ENCODE data around the gene NAT9. TPM values are rescaled to one million over a fixed set of nuclear protein-coding genes. Genes with fewer than 3 reads are reported as not detected.

NAT9 gene
- total RNA-seq, 1 experiment from 2014 or later = 50.4 TPM

DNA sequence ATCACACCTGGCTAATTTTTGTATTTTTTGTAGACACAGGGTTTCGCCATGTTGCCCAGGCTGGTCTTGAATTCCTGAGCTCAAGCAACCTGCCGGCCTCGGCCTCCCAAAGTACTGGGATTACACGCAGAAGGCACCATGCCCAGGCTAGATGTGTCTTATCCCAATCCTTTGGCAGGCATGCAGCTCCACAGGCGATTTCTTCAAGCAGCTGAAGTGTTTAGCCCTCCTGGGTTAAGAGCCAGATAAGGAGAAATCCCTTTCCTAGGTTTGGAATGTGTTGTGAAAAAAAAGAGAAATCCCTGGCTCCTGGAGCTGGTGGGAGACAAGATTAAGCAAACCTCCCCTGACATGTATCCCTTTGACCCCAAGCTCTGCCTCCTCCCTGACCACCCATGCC is 29.8 kb downstream of the NAT9 start:
- DNase-seq (ENCODE audit: low spot score) = no peak

DNA sequence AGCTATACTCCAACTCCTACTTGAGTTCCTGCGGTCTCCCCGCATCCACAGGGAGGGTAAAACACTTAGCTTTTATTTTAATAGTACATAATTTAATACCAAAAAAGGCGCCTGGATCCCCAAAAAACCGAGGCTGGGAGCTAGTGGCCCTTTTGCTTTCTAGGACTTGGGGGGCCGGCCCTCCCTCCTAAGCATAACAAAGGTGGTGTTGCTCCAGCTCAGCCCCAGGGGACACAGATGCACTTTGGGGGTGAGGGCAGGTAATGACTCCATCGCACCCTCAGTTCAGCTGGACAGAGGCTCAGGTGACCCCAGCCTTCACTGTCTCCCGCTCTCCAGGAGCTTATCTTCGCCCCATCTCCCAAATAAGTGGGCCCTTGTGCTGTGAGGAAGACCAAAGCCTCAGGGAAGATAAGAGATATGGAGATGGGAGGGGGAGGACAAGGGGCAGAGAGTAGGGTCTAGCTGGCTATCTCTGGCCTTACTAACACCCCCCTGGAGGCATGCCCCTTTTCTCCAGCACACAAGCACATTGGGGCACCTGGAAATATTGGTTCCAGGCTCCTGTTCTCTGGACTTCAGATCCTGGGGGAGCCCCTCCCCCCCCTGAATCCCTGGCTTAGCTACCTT is 30.5 kb downstream of the NAT9 start:
- no peak for DNase-seq (ENCODE audit: low spot score)

DNA sequence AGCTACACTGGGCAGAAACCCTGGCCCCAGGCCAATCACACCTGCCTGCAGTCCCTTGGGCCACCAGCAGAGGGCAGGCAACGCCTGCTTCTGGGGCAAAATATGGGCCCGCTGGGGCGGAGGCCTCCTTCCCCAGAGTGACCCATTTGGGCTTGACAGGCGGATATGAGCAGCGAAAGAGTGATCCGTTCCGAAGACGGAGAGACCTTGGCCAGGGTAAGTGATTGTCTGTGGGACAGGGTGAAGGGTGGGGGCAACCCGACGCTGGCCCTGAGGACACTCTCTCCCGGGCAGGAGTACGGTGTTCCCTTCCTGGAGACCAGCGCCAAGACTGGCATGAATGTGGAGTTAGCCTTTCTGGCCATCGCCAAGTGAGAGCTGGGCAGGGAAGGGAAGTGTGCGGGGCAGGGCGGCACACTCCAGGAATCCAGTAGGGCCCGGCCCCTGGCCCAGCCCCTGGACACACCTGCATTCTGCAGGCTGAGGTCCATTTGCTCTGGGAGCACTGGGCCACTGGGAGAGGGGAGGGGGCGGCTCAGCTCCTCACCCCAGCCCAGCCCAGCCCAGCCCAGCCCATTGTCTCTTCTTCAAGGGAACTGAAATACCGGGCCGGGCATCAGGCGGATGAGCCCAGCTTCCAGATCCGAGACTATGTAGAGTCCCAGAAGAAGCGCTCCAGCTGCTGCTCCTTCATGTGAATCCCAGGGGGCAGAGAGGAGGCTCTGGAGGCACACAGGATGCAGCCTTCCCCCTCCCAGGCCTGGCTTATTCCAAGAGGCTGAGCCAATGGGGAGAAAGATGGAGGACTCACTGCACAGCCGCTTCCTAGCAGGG is 31.2 kb downstream of the NAT9 start:
- peak; percentile 92 for DNase-seq (ENCODE audit: low spot score)

DNA sequence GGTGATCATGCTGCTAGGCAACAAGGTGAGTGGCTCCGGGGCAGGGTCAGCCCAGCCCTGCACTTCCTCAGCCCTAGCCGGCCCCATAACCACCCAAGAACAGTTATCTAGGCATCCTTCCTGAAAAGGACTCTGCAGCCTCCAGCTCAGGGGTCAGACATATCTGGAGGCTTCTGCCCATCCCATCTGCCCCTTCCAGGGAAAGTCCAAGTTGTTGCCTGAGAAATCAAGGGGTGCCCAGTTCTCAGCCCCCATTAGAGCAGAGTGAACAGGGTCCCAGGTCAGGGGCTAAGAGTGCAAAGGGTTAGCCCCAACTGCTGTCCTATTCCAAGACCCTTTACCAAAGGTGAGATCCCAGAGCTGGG is 31.8 kb downstream of the NAT9 start:
- no peak for DNase-seq (ENCODE audit: low spot score)

DNA sequence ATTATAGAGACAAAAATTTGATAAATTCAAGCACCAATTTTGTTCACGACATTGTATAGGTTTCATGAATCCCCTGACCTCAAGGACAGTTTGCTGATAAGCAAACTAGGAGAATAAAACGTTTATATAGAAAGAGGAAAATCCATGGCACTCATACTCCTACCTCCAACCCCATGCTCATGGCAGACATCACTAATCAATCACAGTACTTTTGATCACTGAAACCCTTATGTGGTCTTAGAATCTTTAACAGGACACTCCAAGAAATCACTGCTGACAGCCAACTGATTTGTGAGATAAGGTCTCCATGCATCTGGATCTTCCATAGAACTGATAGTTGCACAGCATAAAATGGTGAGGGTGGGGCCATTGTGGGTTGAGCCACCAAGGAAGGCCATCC is 32.4 kb downstream of the NAT9 start:
- no peak for DNase-seq (ENCODE audit: low spot score)

DNA sequence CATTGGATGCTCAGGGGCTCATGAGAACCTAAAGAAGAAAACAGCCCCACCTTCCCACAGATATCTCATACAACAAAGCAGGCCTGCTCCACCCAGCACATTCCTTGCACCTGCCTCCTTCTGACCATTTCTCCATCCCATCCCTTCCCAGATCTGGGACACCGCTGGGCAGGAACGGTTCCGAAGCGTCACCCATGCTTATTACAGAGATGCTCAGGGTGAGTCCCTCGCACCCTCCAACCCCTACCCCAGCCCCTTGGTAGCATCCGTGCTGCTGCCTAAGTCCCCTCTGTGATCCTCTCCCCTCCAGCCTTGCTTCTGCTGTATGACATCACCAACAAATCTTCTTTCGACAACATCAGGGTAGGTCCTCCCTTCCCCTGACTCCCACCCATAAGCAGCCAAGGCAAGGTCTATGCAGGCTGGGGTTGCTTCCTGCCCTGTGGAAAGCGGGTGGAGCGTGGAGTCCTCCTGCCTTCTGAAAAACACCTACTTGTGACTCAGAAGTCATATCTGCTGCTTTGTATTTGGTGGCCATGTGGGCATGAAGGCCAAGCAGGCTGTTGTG is 33.1 kb downstream of the NAT9 start:
- DNase-seq (ENCODE audit: low spot score) = no peak

DNA sequence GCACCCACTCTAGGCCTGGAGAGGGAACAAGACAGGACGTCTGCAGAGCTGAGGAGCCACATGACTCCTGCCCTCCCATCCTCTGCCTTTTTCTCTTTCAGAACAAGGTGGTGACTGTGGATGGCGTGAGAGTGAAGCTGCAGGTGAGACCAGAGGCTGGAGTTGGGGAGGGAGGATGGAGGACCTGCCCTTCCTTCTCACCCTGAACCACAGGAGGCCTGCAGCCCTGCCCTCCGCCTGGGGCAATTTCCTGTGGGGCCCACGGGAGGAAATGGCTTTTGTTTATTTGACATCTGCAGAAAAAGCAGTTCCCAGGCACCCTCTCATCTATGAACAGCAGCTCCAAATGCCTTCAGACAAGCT is 34.0 kb downstream of the NAT9 start:
- no peak for DNase-seq (ENCODE audit: low spot score)

DNA sequence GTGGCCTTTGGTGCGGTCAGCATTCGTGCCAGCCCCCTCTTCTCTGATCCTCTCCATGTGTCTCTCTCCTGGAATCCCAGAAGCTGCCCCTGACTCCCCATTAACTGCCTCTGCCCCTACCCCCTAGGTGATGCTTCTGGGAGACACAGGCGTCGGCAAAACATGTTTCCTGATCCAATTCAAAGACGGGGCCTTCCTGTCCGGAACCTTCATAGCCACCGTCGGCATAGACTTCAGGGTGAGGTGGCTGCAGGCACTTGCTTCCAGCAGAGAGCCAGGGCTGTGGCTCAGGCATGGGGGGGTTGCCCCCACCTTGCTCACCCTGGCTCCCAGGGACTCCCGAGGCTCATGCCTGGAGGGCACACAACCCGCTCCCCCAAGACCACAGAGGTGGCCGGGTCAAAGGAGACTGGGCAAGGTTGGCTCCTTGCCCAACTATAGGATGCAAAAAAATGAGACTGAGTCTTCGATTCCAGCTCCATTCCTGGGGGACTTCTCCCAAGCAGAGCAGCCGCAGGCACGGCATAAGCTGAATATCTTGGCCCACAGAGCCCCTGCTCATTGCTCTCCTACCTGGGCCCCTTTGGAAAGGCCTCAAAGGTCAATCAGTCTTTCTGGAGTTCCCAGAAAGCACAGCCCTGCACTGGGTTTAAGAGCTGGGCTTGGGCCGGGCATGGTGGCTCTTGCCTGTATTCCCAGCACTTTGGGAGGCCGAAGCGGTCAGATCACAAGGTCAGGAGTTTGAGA is 35.3 kb downstream of the NAT9 start:
- DNase-seq (ENCODE audit: low spot score) = no peak

DNA sequence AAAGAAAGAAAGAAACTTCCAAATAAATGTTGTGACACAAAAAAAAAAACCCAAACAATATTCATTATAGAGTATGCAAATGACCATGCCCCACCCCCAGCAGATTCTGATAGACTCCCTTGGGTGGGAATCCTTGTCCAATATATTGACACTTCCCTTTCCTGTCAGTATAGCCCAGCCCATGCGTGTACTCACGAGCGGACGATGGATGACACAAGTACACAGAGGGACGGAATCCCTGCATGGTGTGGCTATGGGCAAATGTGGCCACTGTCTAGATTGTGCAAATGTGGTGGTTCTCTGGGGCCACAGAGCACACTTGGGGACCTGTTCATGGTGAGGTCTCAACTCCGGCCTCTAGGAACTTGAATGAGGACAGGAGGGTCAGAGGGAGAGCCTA is 36.0 kb downstream of the NAT9 start:
- DNase-seq (ENCODE audit: low spot score) = no peak

DNA sequence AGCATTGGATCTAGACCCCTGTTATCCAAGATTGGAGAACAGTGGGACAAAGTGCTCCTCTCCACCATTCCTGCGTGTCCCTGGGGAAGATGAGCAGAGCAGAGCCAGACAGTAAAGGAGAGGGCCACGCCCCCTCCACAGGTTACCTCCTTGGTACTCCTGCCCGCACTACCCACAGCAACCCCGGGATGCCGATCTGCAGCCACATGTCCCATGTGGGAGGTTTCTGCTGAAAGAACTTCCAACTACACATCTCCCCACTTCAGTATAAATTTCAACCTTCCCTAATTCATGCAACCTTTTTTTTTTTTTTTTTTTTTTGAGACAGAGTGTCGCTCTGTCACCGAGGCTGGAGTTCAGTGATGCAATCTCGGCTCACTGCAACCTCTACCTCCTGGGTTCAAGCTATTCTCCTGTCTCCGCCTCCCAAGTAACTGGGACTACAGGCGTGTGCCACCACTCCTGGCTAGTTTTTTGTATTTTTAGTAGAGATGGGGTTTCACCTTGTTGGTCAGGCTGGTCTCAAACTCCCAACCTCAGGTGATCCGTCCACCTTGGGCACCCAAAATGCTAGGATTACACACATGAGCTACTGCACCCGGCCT is 36.8 kb downstream of the NAT9 start:
- DNase-seq (ENCODE audit: low spot score) = no peak

DNA sequence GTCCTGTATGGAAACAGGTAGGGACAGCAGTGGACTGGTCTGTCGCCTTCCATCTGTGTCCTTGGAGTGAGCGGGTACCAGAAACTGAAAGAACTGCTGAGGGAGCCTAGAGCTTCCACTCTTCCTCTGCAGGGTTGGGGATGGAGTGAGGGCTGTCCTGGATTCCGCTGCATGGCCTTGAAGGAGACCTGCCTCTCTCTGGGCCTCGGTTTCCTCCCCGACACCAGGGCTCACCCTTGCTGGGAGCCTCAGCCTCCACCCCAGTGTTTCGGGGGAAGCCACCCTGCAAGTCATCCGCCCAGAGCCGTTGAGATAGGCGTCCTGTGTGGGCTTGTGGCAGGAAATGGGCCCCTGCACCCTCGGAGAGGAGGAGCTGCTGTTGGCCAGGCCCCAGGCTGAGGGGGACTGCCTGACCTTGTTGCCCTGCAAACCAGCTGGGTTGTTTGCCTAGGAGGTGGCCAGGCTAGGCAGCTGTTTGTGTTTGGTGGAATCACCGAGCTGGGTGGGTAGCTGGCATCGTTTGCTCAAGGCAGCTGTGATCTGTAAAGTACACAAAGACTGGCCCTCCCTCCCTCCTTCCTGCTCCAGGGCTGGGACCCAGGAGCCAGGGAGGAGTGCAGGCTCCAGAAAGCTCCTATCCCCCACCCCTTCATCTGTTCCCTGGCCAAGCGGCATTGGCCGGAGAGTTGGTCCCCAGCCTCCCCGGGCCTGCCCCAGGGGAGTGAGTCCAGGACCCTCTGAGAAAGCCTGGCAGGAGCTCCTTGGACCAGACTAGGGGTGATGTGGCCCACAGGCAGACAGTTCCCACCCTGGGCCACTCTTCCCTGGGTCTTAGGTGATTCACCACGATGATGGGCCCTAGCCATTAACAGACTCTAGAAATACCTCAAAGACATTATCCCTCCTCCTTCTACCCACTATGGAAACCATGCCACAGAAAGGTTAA is 37.8 kb downstream of the NAT9 start:
- peak; percentile 63 for DNase-seq (ENCODE audit: low spot score)

DNA sequence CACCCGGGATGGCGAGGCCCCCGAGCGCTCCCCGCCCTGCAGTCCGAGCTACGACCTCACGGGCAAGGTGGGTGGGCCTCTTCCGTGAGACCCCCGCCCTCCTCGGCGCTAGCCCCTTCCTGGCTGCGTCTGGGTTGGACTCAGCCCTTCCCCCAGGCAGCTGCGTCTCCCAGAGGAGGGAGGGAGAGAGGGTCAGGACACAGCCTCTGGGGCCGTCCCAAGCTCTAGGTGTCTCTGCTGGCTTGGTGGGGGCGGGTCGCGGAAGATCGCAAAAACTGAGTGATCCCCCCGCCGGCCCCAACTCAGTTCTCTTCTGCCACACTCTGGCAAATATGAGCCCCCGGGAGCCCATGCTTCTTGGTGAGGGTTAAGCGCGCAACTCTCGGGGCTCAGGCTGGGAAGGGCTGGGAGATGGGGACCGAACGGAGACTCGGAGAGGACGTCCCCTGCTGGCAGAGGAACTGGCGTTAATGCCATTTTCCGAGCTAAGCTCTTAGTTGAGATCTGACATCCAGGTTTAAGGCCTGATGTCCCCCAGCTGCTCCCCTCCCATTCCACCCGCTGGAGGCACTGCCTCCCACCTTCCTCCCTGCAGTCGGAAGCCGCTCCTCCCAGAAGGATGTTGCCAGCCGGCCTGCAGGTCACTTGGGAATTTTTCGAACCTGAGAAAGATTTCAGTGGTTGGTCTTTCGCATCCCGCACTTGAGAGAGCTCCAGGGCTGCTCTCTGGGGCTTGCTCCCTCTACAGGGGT is 38.7 kb downstream of the NAT9 start:
- peak; percentile 43 for DNase-seq (ENCODE audit: low spot score)

DNA sequence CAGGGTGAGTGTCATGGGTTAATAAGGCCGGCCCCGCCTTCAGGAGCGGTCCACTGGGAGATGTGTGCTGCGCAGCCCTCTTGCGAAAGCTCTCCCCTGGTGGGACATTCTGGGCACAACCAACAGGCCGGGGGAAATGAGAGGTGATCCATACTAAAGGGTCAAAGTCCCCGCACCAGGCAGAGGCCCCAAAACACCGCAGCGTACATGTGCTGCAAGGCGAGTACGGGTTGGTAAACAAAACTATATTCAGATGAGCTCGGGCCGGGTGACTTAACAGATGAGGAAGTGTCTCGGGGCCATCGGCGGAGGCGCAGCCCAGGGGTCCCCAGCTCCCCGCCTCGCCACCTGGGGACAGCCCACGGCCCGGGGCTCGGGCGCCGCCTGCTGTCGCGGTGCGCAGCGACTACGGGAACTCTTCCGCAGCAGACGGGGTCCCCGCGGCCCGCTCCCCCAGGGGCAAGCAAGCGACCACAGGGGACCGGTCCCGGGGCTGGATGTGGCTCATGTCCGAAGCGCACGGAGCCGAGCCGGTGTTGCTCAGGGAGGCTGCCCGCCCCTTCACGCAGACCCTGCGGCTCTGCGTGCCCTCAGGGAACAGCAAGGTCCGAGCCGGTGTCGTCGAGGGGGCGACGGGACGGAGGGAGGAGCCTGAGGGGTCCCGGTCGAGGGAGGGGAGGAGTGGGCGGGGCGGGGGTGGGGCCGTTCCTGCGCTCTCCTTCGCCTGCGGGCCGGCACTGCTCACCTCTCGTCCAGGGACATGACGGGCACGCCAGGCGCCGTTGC is 39.4 kb downstream of the NAT9 start, which contains the start of gene RAB37:
RAB37 (plus strand) TSS at position 744 of the 786 bp plus-strand sequence; CDS start at position 761, 17 bp downstream.
- peak; percentile 50 for DNase-seq (ENCODE audit: low spot score)

DNA sequence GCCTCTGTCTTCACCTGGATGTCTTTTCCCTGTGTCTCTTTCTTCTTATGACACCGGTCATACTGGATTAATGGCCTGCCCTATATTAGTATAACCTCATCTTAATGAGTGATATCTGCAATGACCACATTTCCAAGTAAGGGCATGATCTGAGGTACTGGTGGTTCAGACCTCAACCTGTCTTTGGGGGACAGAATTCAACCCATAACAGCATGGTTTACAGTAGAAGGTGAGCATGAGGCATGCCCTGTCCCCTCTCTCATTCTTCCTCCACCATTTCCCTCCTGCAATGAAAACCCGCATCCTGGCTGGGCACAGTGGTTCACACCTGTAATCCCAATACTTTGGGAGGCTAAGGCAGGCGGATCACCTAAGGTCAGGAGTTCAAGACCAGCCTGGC is 41.9 kb downstream of the NAT9 start:
- DNase-seq (ENCODE audit: low spot score) = no peak

DNA sequence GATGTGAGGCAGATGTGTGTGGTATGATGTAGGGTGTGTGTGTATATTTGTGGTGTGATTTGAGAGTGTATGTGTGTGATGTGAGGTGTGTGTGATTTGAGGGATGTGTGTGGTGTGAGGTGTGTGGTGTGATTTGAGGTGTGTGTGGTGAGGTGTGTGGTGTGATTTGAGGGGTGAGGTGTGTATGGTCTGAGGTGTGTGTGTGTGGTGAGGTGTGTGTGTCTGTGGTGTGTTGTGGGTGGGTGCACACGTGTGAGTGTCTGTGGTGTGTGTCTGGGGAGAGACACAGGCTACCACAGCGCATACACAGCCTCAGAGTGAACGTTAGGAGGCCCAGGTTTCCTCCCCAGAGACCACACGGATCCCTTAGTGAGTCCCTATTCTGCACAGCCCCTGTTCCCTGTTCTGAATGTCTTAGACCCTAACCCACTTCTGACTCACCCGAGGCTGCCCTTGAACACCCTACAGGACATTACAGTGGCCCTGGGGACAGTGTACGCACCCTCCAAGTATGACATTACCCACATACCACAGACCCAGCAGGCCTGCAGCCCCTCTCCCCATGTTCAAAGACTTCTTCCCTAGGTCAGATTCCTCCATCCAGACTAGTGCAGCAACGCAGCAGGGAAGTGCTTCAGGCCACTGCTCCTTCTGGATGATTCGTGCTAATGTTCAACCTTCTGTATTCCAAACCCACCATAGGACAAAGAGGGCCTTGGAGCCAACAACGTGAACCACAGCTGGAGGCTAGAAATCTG is 42.6 kb downstream of the NAT9 start:
- DNase-seq (ENCODE audit: low spot score) = no peak

DNA sequence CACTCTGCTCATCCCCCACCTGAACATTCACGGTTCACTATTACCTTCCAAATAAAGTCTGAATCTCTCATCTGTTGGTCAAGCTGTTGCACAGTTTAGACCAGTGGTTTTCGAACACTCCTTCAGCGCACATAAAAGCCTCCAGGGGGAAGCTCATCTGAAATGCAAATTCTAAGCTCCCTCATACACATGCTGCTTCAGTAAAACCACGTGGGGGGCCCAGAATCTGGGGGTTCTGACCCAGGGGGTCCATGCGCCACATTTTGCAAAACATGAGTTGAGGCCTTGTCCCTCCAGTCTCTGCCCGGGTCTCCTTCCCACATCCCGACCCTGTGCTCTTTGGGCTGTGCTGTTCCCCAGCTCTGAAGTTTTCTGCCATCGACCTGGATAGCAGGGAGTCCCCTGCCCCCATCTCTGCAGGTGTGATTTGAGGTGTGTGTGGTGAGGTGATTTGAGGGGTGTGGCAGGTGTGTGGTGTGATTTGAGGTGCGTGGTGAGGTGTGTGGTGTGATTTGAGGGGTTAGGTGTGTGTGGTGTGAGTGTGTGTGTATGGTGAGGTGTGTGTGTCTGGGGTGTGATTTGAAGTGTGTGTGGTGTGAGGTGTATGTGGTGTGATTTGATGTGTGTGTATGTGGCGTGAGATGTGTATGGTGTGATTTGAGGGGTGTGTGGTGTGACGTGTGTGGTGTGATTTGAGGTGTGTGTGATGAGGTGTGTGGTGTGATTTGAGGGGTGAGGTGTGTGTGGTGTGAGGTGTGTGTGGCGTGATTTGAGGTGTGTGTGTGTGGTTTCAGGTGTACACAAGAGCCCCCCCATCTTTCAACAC is 43.9 kb downstream of the NAT9 start:
- no peak for DNase-seq (ENCODE audit: low spot score)

DNA sequence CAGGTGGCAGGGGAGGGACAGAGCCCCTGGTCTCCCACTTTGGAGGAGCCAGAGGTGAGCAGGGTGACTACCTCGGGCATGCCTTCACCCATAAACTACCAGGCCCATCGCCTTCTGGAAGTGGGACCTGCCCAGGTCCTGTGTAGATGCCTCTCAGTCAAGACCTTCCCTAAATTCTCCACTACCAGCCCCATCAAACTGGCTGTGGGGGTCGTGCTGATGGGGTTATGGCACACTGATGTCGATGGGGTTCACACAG is 44.9 kb downstream of the NAT9 start:
- no peak for DNase-seq (ENCODE audit: low spot score)

Data from HT-29 (cell line).